Right cardiac atrium (tissue), 5 donors: ENCODE data around the gene PRDX2. TPM values are rescaled to one million over a fixed set of nuclear protein-coding genes. Genes with fewer than 3 reads are reported as not detected.
A peak's percentile ranks its signal among the peaks of the same experiment; 100 is the strongest.

ENCODE experiments used
- ATAC-seq, 2 donors: fragments of 200-7000 bp; cut with Tn5 transposase; one replicate each; pipeline versions ENCODE4 v1.8.0 to v1.9.1; 2020; ENCODE audit warnings: moderate library complexity in 2 of 2, mild to moderate bottlenecking in 1 of 2
- DNase-seq, 3 donors: peaks; one replicate each; pipeline ENCODE4 v3.0.0-alpha.2; 2020
- H3K27ac ChIP-seq: one replicate; pipeline ENCODE4 v1.5.1; 2013; ENCODE audit warnings: mild to moderate bottlenecking, low read length, control low read depth, moderate library complexity
- H3K27me3 ChIP-seq: one replicate; pipeline ENCODE4 v1.6.1; 2013; ENCODE audit not compliant: control insufficient read depth, insufficient read depth
- H3K4me1 ChIP-seq: one replicate; pipeline ENCODE4 v1.6.1; 2013; ENCODE audit warnings: low read length; ENCODE audit not compliant: control insufficient read depth, insufficient read depth
- H3K4me3 ChIP-seq: one replicate; pipeline ENCODE4 v1.5.1; 2013; ENCODE audit warnings: low read length, control low read depth
- H3K9me3 ChIP-seq: one replicate; pipeline ENCODE4 v1.6.1; 2013; ENCODE audit warnings: low read length; ENCODE audit not compliant: control insufficient read depth
- WGBS: extraction: QIAGEN DNeasy Blood & Tissue Kit; methylation state at CpG from one replicate; pipeline ENCODE4 v1.1.7; 2013; 5-methylcytosine and 5-hydroxymethylcytosine counted together
- intact Hi-C, 4 donors: fragments of 100-400 bp; cut with DNase I; formaldehyde crosslinking; loops; one replicate each; pipeline versions ENCODE4 v1.11.0 to v1.14.0; 2022 to 2023
- polyA plus RNA-seq: library from polyadenylated mRNA; stranded (reverse); fragments of 200-250 nt; gene quantifications from one replicate; pipeline ENCODE4 v1.2.3, GENCODE V29; 2013
- total RNA-seq, 4 donors: library from RNA; stranded (reverse); fragmentation: NEBNext Ultra II Directional; extraction: Animal tissue kit (Norgen Biotek cat#: 25700); gene quantifications; one replicate each; pipeline ENCODE4 v1.2.1, GENCODE V29; 2021
- donor health status: healthy with polysubstance abuse.
- donor health status: DM: no; HTN: yes; CAD: no.
- donor health status: DM: no; HTN: no; CAD: no.
- donor health status: DM: no; HTN: yes; CAD: no; lungs with severe emphysema.
- donor health status: DM: yes; HTN: yes; CAD: no.

PRDX2 gene
- total and polyA plus RNA-seq, 5 donors = 595 to 834 (median 683) TPM

GRCh38 chr19:12791345-12792050, 10.1 kb downstream of the PRDX2 start, which contains the start of gene JUNB:
JUNB (plus strand) TSS chr19:12791486; CDS start chr19:12791772, 286 bp downstream.
- Histone ChIP-seq H3K27me3 (no peaks in the 10 kb centered on the region), H3K9me3 (no peaks in the 10 kb centered on the region), H3K4me1 (peaks cover 3% of the 10 kb centered on the region), H3K27ac (peak within 1 kb of the TSS; percentile 98), H3K4me3 (peak within 1 kb of the TSS; percentile 82)
- DNase-seq = peak; percentile 99
- WGBS = under 1% methylated on average over 73 of the region's 73 CpGs
- intact Hi-C loops = no loop called here
- peak; percentile 67 to 74 for ATAC-seq

DNA sequence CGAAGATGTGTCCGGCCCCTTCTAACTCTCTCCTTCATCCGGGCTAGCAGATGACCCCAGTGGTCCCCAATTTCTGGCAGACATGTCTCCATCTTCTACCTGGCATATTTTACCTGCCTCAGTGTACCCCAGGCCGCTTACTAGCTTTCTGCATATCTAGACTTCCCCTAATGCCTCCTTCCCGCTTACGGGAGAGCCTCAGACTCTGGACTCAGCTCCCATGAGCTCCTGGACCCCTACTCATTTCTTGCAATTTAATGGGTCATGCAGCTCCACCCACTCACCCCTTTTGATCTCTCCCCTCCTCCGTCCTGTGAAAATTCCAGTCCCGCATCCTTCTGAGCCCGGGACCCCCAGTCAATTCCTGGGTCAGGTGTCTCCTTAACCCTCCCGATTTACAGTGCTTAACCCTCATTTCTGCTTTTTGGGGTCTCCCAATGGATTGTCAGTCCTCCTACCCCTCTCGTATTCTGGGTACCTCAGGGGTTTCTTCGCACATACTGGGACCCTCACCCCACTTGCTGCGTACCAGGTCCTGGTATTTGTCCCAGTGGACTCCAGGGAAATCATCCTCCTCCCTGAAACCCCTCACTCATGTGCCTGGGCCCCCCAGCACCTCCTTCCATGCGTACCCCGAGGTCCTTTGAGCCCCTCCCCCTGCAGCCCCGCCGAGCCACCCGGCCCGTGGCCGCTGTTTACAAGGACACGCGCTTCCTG, 10.8 kb downstream of the PRDX2 start:
- peaks cover 3% of the 10 kb centered on the region for H3K4me1 ChIP-seq
- intact Hi-C loops = no loop called here
- 2% methylated on average over 22 of the region's 22 CpGs for WGBS

GRCh38 chr19:12789904-12790619, 11.5 kb downstream of the PRDX2 start:
- intact Hi-C loops = no loop called here
- peak; percentile 67 to 70 for ATAC-seq
- H3K9me3 ChIP-seq = no peaks in the 10 kb centered on the region
- peak overlapping the region; percentile 98 for H3K27ac ChIP-seq
- WGBS = under 1% methylated on average over 56 of the region's 56 CpGs
- no peaks in the 10 kb centered on the region for H3K27me3 ChIP-seq
- H3K4me3 ChIP-seq = peak overlapping the region; percentile 49
- DNase-seq = peak; percentile 99
- H3K4me1 ChIP-seq = peaks cover 3% of the 10 kb centered on the region

More for the DNA sequence above, 10.8 kb downstream of the PRDX2 start:
- Histone ChIP-seq H3K9me3 (no peaks in the 10 kb centered on the region), H3K27ac (peak overlapping the region; percentile 98), H3K27me3 (no peaks in the 10 kb centered on the region), H3K4me3 (peak overlapping the region; percentile 41)
- DNase-seq = peak in 1 of 3 donors; percentile 28
- no peak for ATAC-seq

- WGBS = 2% methylated on average over 46 of the region's 46 CpGs
- ATAC-seq = no peak
- H3K9me3 ChIP-seq = no peaks in the 10 kb centered on the region
- H3K27ac ChIP-seq = peak overlapping the region; percentile 98
- H3K27me3 ChIP-seq = no peaks in the 10 kb centered on the region
- peak overlapping the region; percentile 49 for H3K4me3 ChIP-seq
- H3K4me1 ChIP-seq = peaks cover 4% of the 10 kb centered on the region
- no peak for DNase-seq
- intact Hi-C loops = no loop called here
These were observed 12.3 kb downstream of the PRDX2 start for GRCh38 chr19:12789098-12789903.

DNA sequence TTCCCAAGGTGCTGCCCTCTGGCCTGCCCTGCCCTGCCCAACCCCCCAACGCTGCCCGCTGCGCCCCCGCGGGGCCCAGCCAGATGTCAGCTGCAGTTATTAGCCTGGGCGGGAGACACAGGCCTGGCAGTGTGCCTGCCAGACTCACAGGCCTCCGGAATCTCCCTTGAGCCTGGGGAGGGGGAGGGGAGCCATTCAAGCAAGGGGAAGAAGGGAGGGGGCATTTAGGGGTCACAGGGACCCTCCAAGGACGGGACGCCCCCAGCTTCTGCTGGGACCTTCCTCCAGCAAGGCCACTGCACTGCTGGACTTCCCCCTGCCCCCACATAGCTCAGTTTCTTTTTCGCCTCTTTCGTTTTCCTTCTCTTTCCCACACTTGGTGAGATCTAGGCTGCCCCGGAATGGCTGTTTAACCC, 12.9 kb downstream of the PRDX2 start:
- no peaks in the 10 kb centered on the region for H3K9me3 ChIP-seq
- peak overlapping the region; percentile 98 for H3K27ac ChIP-seq
- peaks cover 5% of the 10 kb centered on the region for H3K4me1 ChIP-seq
- H3K27me3 ChIP-seq = no peaks in the 10 kb centered on the region
- DNase-seq (peak; percentile 89 to 96 (median 94)), ATAC-seq (no peak)
- intact Hi-C loops = no loop called here
- H3K4me3 ChIP-seq = peak overlapping the region; percentile 8
- WGBS = 2% methylated on average over 12 of the region's 12 CpGs

DNA sequence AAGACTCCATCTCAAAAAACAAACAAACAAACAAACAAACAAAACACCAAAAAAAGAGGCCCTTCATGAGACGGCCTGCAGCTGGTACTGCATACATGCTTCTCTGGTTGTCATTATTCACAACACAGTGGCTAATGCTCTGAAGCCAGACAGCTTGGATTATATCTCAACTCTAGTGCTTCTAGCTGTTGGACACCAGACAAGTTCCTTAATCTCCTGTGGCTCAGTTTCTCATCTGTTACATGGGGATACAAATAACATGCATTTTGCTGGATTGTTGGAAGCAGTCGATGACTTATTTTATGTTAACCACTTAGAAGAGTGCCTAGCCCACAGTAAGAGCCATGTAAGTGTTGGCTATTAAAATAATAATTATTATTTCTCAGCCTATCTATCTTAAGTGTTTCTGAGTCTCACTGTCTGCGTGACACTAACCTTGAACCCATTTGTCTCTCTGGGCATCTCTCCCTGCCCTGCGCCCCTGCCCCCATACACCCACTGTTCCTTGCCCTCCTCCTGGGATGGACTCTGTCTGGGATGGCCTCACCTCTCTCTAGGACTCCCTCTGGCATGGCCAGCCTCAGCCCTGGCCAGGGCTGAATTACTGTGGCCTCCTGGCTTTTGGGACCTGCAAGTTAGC, 13.4 kb downstream of the PRDX2 start:
- 41% methylated on average over 4 of the region's 4 CpGs for WGBS
- intact Hi-C loops = no loop called here
- ATAC-seq = no peak
- Histone ChIP-seq H3K27ac (peak overlapping the region; percentile 98), H3K4me3 (no peak overlapping the region), H3K27me3 (no peaks in the 10 kb centered on the region), H3K9me3 (no peaks in the 10 kb centered on the region), H3K4me1 (peaks cover 5% of the 10 kb centered on the region)
- no peak for DNase-seq

- H3K4me1 ChIP-seq = peaks cover 5% of the 10 kb centered on the region
- intact Hi-C loops = no loop called here
- H3K27me3 ChIP-seq = no peaks in the 10 kb centered on the region
- ATAC-seq = no peak
- 68% methylated on average over 10 of the region's 10 CpGs for WGBS
- H3K9me3 ChIP-seq = no peaks in the 10 kb centered on the region
- DNase-seq = no peak
- no peak overlapping the region for H3K4me3 ChIP-seq
- no peak overlapping the region for H3K27ac ChIP-seq
These were observed 14.1 kb downstream of the PRDX2 start for GRCh38 chr19:12787458-12787857.

GRCh38 chr19:12786952-12787351, 14.6 kb downstream of the PRDX2 start:
- H3K4me3 ChIP-seq = no peak overlapping the region
- H3K27ac ChIP-seq = peak overlapping the region; percentile 77
- 73% methylated on average over 3 of the region's 3 CpGs for WGBS
- DNase-seq (no peak), ATAC-seq (no peak)
- no peaks in the 10 kb centered on the region for H3K27me3 ChIP-seq
- no peaks in the 10 kb centered on the region for H3K9me3 ChIP-seq
- H3K4me1 ChIP-seq = peaks cover 5% of the 10 kb centered on the region
- intact Hi-C loops = no loop called here

- peak in 1 of 2 donors; percentile 0 for ATAC-seq
- Histone ChIP-seq H3K4me1 (peaks cover 5% of the 10 kb centered on the region), H3K9me3 (no peaks in the 10 kb centered on the region), H3K27me3 (no peaks in the 10 kb centered on the region), H3K27ac (peak overlapping the region; percentile 77), H3K4me3 (no peak overlapping the region)
- intact Hi-C loops = no loop called here
- 52% methylated on average over 18 of the region's 18 CpGs for WGBS
- DNase-seq = peak; percentile 66 to 89 (median 88)
These were observed 15.3 kb downstream of the PRDX2 start for GRCh38 chr19:12786141-12786870.
